Measurements from ENCODE around the gene GBE1. TPM values are rescaled to one million over a fixed set of nuclear protein-coding genes. Genes with fewer than 3 reads are reported as not detected.

The GBE1 gene
- total RNA-seq, 2 donors from 2014 or later = 8.4 to 12.3 TPM

DNA sequence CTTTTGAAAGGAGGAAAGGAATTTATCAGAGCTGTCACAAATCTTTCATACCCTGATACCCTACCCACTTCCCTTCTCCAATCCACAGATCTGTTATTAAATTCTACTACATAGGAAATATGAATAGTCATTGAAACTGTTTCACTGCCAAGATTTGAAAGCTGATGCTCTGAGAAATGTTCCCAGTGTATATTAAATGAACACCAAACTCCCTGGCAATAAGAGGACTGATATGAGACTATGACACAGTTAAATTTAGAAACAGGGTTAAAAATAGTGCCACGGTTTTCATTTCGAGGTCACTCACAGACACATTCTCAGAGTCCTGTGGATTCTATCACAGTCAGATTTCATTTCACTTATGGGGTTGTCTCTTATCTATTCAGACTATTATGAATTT is 27.2 kb upstream of the GBE1 start:
- Mint-ChIP-seq H3K27me3 (ENCODE audit: insufficient read depth) (no peaks in the 10 kb centered on the region), H3K36me3 (ENCODE audit: low read depth) (no peaks in the 10 kb centered on the region), H3K4me1 (peaks cover 17% of the 10 kb centered on the region), H3K27ac (no peak overlapping the region), H3K4me3 (no peak overlapping the region), H3K9me3 (peaks cover 1% of the 10 kb centered on the region)
- H3K4me3 ChIP-seq (ENCODE audit: low read length) = no peak overlapping the region
- H3K27me3 ChIP-seq (ENCODE audit: control insufficient read depth, insufficient read depth, low read length, poor library complexity, severe bottlenecking) = no peaks in the 10 kb centered on the region
- H3K36me3 ChIP-seq (ENCODE audit: control insufficient read depth, insufficient read depth, low read length) = no peaks in the 10 kb centered on the region
- no peak overlapping the region for H3K27ac ChIP-seq (ENCODE audit: low read depth, low read length)
- TF ChIP-seq CTCF (conservative IDR thresholded peaks at IDR 0.05) = no peak
- WGBS, 2 experiments (ENCODE audit: insufficient coverage in 1 of 2, insufficient read length in 1 of 2) = 90% methylated on average over 2 of the region's 2 CpGs; no CpG with 5 or more reads in 1 of the 2 experiments
- no peak overlapping the region for H3K9ac ChIP-seq (ENCODE audit: extremely low read depth, low read length, poor library complexity, severe bottlenecking)
- no peak for DNase-seq
- H3K4me1 ChIP-seq (ENCODE audit: control insufficient read depth, insufficient read depth, low read length) = peaks cover 17% of the 10 kb centered on the region
- no peaks in the 10 kb centered on the region for H3K9me3 ChIP-seq (ENCODE audit: control insufficient read depth, low read length)

DNA sequence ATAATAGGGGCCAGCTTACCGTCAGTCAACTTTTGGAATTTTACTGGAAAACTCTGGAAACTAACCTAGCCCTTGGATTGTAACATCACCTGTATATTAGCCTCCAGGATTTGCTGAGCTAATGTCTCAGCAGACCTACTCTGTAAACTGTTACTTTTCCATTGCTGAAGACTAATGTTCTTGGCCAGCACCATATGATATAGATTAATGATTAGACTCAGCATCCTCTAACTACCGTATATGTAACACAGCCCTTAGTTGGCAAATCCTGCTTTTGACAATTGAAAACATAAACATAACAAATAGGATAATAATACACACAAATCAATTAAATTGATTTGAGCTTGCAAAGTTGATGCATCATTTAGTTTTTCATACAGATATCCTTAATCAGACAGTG is 26.6 kb upstream of the GBE1 start:
- DNase-seq = no peak
- Histone ChIP-seq H3K27me3 (ENCODE audit: control insufficient read depth, insufficient read depth, low read length, poor library complexity, severe bottlenecking) (no peaks in the 10 kb centered on the region), H3K4me1 (ENCODE audit: control insufficient read depth, insufficient read depth, low read length) (peaks cover 17% of the 10 kb centered on the region), H3K9me3 (ENCODE audit: control insufficient read depth, low read length) (no peaks in the 10 kb centered on the region), H3K27ac (ENCODE audit: low read depth, low read length) (no peak overlapping the region), H3K4me3 (ENCODE audit: low read length) (no peak overlapping the region), H3K36me3 (ENCODE audit: control insufficient read depth, insufficient read depth, low read length) (no peaks in the 10 kb centered on the region), H3K9ac (ENCODE audit: extremely low read depth, low read length, poor library complexity, severe bottlenecking) (no peak overlapping the region)
- H3K36me3 Mint-ChIP-seq (ENCODE audit: low read depth) = no peaks in the 10 kb centered on the region
- WGBS, 2 experiments (ENCODE audit: insufficient coverage in 1 of 2, insufficient read length in 1 of 2) = 89 to 90% methylated on average over 2 of the region's 2 CpGs
- no peak for TF ChIP-seq CTCF (conservative IDR thresholded peaks at IDR 0.05)
- H3K27ac Mint-ChIP-seq = no peak overlapping the region
- peaks cover 17% of the 10 kb centered on the region for H3K4me1 Mint-ChIP-seq
- peaks cover 2% of the 10 kb centered on the region for H3K9me3 Mint-ChIP-seq
- no peaks in the 10 kb centered on the region for H3K27me3 Mint-ChIP-seq (ENCODE audit: insufficient read depth)
- H3K4me3 Mint-ChIP-seq = no peak overlapping the region

- Histone ChIP-seq H3K27ac (ENCODE audit: low read depth, low read length) (no peak overlapping the region), H3K36me3 (ENCODE audit: control insufficient read depth, insufficient read depth, low read length) (no peaks in the 10 kb centered on the region), H3K4me3 (ENCODE audit: low read length) (no peak overlapping the region), H3K9me3 (ENCODE audit: control insufficient read depth, low read length) (no peaks in the 10 kb centered on the region), H3K4me1 (ENCODE audit: control insufficient read depth, insufficient read depth, low read length) (no peaks in the 10 kb centered on the region), H3K9ac (ENCODE audit: extremely low read depth, low read length, poor library complexity, severe bottlenecking) (no peak overlapping the region), H3K27me3 (ENCODE audit: control insufficient read depth, insufficient read depth, low read length, poor library complexity, severe bottlenecking) (no peaks in the 10 kb centered on the region)
- no peak for TF ChIP-seq CTCF (conservative IDR thresholded peaks at IDR 0.05)
- no peak for DNase-seq
- Mint-ChIP-seq H3K4me1 (no peaks in the 10 kb centered on the region), H3K27me3 (ENCODE audit: insufficient read depth) (no peaks in the 10 kb centered on the region), H3K9me3 (peaks cover 29% of the 10 kb centered on the region), H3K36me3 (ENCODE audit: low read depth) (no peaks in the 10 kb centered on the region), H3K4me3 (no peak overlapping the region), H3K27ac (no peak overlapping the region)
- WGBS, 2 experiments (ENCODE audit: insufficient coverage in 1 of 2, insufficient read length in 1 of 2) = 44 to 80% methylated on average over 1 to 3 of the region's 3 CpGs
These were observed 21.1 kb upstream of the GBE1 start for GRCh38 chr3:81782585-81782984.

Data from endodermal cell (in vitro differentiated cells).